Astrocyte of the hippocampus (primary cell): ENCODE results near the gene CCNJL.
"Not testable (repeated sequence)": the region's sequence is repeated elsewhere in the genome, so short reads cannot be mapped to it uniquely, and the experiment has no call there.

Experiments
- DNase-seq: peaks from one replicate; pipeline ENCODE4 v3.0.0; 2011; ENCODE audit warnings: low read depth, low spot score

The CCNJL gene

GRCh38 chr5:160262151-160263074, 50.0 kb downstream of the CCNJL start:
- no peak for DNase-seq

- DNase-seq, result peak; percentile 87
These were observed 51.2 kb downstream of the CCNJL start for GRCh38 chr5:160260881-160261815.

- no peak for DNase-seq
These were observed 52.2 kb downstream of the CCNJL start for GRCh38 chr5:160260006-160260775.

- no peak for DNase-seq
These were observed 53.0 kb downstream of the CCNJL start for GRCh38 chr5:160259341-160259740.

GRCh38 chr5:160254706-160255105, 57.7 kb downstream of the CCNJL start:
- DNase-seq, result no peak

GRCh38 chr5:160253441-160253840, 58.9 kb downstream of the CCNJL start:
- DNase-seq, result no peak

GRCh38 chr5:160252916-160253315, 59.4 kb downstream of the CCNJL start:
- no peak for DNase-seq

- no peak for DNase-seq
These were observed 60.8 kb downstream of the CCNJL start for GRCh38 chr5:160251406-160252155.

- DNase-seq, result no peak
These were observed 61.5 kb downstream of the CCNJL start for GRCh38 chr5:160250826-160251225.

GRCh38 chr5:160250226-160250625, 62.1 kb downstream of the CCNJL start:
- DNase-seq, result no peak

GRCh38 chr5:160249570-160249969, 62.8 kb downstream of the CCNJL start:
- not testable (repeated sequence) for DNase-seq

- no peak for DNase-seq
These were observed 66.8 kb downstream of the CCNJL start for GRCh38 chr5:160245506-160246086.

GRCh38 chr5:160242145-160242544, 70.2 kb downstream of the CCNJL start:
- DNase-seq, result no peak

GRCh38 chr5:160240350-160240749, 72.0 kb downstream of the CCNJL start:
- no peak for DNase-seq

- no peak for DNase-seq
These were observed 74.7 kb downstream of the CCNJL start for GRCh38 chr5:160237571-160238093.

GRCh38 chr5:160235731-160236130, 76.6 kb downstream of the CCNJL start:
- DNase-seq, result no peak

GRCh38 chr5:160233215-160233614, 79.1 kb downstream of the CCNJL start:
- no peak for DNase-seq

- no peak for DNase-seq
These were observed 80.5 kb downstream of the CCNJL start for GRCh38 chr5:160231783-160232342.

GRCh38 chr5:160230686-160231527, 81.5 kb downstream of the CCNJL start:
- DNase-seq, result peak; percentile 83
